ENCODE results near the gene DISP2.

DISP2 gene, protein sequence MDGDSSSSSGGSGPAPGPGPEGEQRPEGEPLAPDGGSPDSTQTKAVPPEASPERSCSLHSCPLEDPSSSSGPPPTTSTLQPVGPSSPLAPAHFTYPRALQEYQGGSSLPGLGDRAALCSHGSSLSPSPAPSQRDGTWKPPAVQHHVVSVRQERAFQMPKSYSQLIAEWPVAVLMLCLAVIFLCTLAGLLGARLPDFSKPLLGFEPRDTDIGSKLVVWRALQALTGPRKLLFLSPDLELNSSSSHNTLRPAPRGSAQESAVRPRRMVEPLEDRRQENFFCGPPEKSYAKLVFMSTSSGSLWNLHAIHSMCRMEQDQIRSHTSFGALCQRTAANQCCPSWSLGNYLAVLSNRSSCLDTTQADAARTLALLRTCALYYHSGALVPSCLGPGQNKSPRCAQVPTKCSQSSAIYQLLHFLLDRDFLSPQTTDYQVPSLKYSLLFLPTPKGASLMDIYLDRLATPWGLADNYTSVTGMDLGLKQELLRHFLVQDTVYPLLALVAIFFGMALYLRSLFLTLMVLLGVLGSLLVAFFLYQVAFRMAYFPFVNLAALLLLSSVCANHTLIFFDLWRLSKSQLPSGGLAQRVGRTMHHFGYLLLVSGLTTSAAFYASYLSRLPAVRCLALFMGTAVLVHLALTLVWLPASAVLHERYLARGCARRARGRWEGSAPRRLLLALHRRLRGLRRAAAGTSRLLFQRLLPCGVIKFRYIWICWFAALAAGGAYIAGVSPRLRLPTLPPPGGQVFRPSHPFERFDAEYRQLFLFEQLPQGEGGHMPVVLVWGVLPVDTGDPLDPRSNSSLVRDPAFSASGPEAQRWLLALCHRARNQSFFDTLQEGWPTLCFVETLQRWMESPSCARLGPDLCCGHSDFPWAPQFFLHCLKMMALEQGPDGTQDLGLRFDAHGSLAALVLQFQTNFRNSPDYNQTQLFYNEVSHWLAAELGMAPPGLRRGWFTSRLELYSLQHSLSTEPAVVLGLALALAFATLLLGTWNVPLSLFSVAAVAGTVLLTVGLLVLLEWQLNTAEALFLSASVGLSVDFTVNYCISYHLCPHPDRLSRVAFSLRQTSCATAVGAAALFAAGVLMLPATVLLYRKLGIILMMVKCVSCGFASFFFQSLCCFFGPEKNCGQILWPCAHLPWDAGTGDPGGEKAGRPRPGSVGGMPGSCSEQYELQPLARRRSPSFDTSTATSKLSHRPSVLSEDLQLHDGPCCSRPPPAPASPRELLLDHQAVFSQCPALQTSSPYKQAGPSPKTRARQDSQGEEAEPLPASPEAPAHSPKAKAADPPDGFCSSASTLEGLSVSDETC (N-terminal part only)

DNA sequence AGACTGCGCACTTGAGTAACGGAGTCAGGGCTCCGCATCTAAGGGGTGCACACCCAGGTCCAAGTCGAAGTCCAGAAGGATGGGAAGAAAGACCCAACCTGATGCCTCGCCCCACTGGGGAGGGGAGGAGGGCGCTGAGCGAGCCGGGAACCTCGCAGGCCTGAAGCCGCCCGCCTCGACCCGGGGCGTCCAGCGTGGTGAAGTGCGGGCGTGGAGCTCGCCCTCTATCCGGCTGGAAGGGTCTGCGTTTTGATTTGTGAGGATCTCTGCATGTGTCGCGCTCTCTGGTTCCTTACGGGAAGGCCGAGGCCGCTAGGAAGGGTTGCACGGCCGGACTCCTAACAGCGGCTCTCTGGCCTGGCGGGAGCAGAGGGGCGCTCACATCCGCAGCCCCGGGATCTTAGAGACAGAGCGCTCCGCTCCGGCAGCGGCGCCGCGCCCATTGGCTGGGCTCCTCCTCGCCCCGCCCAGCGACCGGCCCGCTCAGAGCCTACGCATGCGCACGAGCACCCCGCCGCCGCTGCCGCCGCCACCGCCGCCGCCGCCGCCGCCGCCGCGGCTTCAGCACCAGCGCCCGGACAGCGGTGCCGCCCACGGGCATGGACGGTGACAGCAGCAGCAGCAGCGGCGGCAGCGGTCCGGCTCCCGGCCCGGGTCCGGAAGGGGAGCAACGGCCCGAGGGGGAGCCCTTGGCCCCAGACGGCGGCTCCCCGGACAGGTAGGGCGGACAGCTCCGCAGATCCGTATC lies at the start of gene DISP2:
TSS of gene DISP2 (plus strand) at position 497 of the 748 bp plus-strand sequence. CDS start at position 600, 103 bp downstream.
- DNase-seq, result no peak

DNA sequence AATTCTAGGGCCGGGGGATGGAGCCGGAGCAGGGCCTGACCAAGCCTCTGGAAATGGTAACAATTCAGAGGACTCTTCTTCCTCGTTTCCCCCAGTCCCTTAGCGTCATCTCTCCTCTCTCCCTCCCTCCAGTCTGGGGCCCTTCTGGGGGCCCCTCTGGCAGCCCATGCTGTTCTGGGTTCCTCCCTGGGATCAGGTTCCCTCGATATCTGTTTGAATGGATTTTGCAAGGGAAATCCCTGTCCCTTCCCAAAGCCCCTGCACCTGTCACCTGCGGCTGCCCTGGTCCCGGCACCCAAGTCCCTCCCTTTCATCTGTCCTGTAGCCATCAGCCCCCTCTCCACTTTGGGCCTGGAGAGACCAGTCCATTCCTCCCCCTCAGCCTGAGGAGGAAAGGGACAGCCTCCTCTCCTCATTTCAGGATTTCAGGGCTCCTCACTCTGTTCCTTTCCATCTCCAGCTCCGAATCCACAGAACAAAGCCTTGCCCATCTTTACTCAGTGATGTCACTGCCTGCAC lies 48.6 kb upstream of the DISP2 start:
- DNase-seq, result no peak

DNA sequence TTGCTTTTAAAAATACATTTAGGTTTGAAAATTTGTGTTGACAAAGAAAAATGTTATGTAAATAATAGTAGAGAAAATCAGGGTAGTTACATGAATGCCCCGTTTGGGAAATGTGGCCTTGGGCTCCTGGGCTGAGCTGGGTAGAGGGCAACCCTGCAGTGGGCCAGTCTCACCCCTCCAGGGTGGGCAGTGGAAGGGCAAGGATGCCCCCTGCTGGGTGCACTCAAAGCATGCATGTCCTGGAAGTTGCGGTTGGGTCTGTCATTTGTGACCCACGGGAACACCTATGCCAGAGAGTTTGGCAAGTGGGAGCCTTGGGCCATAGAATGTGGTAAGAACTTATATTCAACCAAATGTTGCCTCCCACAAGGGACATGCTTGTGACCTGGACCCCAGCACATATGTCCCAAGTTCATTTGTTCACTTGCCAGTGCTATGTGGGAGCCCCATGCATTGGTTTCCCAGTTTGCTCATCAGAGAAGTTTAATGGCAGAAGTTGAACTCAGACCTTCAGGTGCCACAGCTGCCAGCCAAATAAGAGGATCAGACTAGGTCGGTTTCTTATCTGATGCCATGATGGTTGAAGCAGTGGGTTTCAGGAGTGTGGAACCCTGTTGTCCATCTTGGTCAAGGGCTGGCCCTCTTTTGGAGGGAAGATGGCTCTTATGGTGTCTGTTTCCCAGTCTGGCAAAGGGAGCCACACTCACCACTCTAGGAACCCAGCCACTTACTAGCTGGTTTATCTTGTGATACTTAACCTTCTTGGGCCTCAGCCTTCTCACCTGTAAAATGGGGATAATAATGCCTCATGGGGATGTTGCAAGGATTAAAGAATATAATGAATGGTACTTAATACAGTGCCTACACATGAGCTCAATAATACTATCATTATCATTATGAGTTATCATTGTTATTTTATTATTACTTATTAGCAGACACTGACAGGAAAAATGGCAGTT lies 47.7 kb upstream of the DISP2 start:
- DNase-seq, result peak; percentile 14

DNA sequence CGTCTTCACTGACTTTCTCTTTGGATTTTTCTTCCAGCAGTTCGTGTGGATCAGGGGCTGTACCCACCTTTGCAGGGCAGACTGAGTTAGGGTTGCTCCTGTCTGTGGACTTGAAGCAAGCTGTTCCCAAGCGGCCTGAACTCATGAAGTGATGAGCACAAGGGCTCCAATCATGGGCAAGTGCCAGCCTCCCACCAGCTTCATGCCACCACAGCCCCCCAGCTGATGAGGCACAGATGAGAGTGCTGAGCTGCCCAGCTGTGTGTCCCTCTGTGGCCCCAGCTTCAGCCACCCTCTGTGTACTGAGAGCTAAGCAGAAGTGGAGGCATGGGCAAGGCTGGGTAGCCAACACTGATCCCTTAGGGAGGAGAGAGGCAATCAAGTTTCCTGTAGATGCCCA lies 47.0 kb upstream of the DISP2 start:
- DNase-seq, result no peak

DNA sequence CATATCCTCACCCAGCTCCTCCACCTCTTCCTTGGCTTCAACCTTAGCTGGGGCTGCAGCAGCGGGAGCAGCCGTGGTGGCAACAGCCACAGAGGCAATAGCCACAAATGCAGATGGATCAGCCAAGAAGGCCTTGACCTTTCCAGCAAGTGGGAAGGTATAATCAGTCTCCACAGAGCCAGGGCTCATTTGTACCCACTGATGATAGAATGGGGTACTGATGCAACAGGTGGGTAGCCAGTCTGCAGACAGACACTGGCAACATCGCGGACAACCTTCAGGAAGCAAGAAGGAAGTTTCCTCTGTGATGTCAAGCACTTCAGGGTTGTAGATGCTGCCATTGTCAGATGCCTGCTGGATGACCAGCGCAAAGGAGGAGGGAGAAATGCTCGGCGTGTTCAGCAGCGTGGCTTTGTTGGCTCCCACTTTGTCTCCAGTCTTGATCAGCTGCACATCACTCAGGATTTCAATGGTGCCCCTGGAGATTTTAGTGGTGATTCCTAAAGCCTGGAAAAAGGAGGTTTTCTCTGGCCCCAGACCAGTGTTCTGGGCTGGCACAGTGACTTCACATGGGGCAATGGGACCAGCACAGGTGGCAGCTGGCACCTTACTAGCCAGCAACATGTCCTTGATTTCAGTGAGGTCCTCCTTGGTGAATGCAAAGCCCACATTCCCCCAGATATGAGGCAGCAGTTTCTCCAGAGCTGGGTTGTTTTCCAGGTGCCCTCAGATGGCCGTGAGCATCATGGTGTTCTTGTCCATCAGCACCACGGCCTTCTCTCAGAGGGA lies 45.5 kb upstream of the DISP2 start:
- DNase-seq, result no peak

DNA sequence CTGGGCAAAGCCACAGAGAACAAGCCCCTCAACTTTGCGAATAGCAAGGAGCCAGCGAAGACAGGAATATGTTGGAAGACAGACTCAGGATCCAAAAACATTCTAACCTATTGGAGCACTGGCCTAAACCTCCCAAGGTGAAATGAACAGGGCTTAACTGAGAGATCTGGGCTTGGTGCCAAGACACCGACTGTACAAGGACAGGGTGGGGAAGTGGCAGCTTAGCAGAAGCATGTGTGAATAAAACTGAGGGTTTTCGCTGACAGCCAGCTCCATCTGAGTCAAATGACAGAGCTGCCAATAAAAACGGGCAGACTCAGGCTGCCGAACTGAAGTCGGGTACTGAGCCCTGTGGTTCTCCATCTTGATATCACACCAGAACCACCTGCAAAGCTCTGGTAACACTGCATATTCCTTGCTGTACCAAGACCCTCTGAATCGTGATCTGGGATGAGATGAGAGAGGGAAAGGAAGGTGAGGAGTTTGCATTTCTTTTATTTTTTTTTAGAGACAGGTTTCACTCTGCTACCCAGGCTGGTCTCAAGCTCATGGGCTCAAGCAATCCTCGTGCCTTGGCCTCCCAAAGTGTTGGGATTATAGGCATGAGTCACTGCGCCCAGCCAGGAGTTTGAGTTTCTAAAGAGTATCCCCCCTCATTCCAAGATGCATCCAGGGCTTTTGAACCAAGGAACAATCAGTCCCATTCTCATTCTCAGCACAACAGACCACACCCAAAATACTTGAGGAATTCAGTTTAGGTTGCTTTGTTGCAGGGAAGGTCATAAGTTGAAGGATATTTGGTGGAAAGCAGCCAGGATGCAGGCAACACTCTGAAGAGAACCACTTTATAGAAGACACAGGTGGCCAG lies 44.3 kb upstream of the DISP2 start:
- DNase-seq, result peak; percentile 50

DNA sequence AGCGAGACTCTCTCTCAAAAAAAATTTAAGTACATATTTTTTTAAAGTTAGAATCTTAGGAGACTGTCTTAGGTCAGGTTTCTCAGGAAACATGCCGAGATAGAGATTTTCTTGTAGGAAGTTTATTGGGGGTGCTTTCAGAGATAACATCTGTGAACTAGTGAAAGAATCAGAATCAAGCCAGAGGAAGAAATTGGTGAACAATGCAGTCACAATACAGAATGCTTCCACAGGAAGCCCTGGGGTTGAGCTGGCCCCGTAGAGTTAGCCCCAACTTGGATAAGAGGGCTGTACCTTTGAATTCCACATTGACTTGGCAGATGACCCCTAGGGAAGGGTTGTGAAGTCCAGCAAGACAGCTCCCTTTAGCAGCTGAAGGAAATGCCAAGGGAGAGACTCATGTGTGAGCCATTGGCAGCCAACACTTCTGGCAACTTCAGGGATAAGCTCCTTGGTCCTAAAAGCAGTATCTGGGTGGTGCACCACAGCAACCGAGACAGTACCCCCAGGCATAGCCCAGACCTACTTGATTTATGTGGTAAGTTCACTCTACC lies 43.2 kb upstream of the DISP2 start:
- no peak for DNase-seq

DNA sequence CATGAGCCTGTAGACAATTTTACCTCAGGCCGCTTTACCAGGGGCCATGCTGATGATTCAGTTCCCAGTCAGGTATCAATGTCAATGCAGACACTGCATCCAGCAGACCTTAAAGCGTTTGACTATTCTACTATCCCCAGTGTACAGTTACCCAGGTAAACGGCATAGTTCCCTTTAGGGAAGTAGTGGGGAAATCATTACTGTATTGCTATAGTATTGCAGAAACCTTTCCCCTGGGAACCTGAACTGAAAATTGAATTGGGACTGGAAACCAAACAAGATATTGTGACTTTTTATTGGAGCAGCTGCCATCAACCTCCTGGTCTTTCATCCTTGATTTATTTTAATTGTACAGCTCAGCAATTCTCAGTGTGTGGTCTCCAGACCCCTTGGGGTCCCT lies 41.1 kb upstream of the DISP2 start:
- no peak for DNase-seq

DNA sequence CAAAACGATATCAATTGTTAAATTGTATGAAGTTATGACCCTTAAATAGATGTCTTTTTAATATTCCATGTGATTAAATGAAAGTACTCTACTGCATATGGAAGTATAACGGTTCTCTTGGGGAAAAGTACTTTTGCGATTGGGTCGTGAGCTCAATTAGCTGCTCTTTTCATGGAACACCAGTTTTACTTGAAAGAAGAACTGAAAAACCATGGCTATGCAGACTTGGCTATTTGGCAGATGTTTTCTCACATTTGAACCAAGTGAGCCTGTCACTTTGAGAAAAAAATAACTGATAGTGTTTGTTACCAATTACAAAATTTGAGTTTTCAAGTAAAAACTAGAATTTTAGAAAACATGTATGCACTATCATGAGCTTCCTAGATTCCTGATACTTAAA lies 40.4 kb upstream of the DISP2 start:
- no peak for DNase-seq

DNA sequence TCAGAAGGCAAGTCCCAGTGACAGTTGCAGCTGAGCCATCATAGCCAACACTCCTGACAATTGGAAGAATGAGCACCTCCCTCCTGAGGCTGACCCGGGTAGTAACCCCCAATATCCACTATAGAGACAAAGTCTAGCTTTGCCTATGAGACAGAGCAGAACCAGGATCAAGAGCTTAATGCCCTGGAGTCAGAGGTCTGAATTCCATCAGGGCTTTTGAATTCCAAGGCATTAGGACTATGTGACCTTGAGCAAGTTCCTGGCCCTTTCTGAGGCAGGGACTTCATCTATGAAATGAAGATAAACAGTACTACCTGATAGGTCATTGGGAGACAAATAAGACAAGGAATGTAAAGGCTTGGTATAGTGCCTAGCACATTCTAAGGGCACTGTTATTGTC lies 37.6 kb upstream of the DISP2 start:
- no peak for DNase-seq

DNA sequence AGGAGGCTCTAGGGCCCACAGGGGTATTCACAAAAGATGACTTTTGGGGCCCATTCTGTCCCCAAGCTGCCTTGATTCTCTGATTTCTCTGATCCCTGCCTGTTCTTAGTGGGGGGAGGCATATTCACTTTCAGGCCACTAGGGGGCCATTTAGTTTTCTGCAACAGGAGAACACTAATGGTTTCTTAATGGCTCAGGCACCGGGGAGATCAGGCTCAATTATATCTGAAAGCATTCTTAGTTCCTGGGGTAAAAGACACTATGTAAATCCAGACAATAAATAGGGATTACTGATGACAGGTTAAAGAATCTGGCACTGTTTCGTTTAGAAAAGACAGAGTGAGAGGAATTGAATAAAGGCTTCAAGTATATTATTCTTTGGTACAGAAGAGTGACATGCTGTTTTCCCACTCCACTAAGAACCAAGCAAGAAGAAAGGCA lies 37.1 kb upstream of the DISP2 start:
- no peak for DNase-seq

DNA sequence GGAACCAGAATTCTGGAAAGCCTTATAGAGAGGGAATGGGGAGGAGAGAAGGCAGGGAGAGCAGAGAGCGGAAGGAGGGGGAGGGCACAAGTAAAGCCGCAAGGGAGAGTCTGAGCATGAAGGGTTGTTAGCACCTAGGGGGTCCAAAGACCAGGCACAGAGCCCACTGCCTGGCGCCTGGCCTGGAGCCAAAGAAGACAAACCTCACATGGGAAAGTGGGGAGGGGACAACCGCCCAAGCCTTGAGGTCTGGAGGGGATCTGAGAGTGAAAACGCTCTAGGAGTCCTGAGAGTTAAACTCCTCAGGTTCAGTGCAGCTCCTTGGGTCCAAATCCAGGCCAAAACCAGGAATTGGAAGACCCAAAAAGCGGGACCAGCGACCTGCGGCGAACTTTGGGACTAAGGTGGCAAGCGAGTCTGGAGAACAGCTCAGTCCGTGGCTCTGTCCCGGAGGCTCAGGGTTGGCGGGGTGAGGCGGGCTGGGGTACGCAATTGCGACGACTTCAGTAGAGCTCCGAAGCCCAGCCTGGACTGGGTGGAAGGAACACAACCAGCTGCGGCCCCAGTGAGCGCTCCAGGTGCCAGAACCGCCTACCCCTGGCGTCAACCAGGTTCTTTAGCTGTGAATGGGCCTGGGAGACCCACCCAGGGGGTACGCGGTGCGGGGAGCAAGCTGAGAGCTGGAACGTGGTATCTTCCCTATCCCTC lies 35.3 kb upstream of the DISP2 start:
- no peak for DNase-seq

DNA sequence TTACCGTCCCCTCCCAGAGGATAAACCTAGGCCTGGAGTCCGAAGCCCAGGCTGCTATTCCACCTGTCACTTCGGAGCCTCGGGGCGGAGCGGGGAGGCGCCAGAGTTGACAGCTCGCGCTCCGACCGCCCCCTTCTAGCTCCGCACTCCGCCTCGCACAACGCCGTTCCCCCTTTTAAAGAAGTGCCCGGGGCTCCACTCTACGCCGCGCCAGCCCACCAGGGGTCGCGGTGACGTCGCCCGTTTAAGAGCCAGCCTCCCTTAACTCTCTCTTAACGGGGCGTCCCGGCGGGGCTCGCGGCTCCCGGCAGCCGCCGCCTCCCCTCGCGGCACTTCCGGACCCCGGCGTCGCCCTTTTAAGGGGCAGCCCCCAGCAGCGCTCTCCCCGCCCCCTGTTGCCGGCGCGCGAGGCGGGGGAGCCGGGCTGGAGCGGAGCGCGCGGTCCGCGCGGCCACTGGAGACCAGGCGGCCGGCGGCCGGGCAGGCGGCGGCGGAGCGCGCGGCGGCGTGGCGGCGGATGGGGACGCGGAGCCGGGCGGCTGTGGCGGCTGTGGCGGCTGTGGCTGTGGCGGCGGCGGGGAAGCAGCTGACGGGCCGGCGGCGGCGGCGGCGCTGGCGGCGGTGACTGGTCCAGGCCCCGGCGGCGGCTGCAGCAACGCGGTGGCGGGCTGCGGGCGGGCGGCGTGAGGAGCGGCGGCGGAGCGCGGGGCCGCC lies 34.6 kb upstream of the DISP2 start, which contains the start of gene INAFM2:
TSS of gene INAFM2 (plus strand) at position 454 of the 714 bp plus-strand sequence. CDS start 364 bp downstream, outside the sequence.
- DNase-seq, result peak; percentile 59

DNA sequence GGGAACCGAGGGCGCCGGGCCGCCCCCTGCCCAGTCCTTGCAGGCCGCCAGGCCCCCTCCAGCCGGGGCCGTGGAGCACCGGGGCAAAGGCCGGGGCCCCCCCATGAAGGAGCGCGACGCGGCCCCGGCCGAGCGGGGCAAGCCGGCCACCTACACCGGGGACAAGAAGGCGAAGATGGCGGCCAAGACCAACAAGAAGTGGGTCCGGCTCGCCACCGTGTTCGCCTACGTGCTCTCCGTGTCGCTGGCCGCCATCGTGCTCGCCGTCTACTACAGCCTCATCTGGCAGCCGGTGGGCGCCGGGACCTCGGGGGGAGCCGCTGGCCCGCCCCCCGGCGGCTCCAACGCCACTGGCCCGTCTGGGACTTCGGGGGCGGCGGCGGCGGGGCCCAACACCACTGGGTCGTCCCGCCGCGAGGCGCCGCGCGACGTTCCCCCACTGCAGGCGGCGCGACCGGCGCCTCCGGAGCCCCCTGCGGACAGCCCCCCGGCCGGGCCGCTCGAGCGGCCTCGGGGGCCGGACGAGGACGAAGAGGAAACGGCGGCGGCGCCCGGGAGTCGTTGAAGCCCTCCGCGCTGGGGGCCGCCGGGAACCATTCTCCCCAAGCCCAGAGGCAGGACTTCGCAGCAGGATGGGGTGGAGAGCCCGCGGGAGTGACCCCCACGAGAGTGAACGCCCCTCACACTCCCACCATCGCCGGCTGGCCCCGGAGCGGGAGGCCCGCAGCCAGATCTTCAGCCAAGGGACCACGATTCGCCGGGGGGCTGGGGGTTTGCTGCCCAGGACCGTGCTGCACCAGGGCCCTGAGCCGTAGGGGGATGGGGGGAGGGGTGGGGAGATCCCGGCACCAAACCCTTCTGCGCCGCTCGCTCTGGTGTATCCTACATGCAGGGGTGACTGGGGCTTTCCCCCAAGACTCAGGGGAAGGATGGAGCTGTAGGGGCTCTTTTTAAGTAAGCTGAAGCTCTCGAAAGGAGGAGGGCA lies 33.8 kb upstream of the DISP2 start:
- no peak for DNase-seq

DNA sequence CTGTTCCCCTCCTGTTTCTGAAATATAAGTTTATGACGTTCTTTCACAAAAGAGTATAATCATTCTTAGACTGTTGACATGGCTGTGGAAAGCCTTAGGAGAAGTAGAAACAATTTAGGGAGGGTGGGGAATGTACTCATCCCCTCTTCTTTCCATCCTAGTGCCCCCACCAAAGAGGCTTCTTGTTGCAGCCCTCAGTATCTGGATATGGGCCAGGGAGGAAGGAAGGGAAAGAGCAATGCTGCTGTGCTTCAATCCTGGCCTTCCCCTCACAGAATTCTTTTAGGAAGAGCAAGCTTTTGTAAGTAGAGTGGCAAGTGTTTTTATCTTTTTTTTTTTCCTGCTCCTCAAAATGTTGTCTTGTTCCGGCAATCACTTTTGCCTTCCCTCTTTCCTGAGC lies 32.8 kb upstream of the DISP2 start:
- DNase-seq, result no peak

DNA sequence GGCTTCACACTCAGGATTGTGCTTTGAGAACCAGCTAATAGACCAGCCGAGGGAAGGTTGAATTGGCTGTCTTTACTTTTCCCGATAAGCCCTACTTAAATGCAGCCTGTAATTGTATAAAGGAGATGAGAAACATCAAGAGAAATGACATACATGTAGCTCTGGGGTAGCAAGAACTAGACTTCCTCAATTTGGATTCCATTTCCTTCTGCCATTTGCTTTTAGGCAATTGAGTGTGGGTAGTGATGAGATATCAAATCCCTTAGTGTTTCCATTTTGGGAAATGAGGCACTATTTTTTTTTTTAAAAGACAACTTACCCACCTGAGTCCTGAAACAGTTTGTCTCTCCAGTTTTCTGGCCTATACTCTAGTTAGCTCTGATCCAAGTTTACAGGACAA lies 32.3 kb upstream of the DISP2 start:
- DNase-seq, result no peak

Measured in DMS153 (cell line).